GM10847 (cell line): ENCODE measurements around the gene ZNHIT1.

Experiments
- POLR2A ChIP-seq: IDR thresholded peaks from 2 replicates; pipeline ENCODE4 v1.6.1; 2011; ENCODE audit not compliant: insufficient read length; ENCODE audit errors: extremely low read depth

Gene ZNHIT1

GRCh38 chr7:101179713-101180112 lies 38.3 kb upstream of the ZNHIT1 start:
- TF ChIP-seq POLR2A, result no peak

GRCh38 chr7:101180130-101180755 lies 37.7 kb upstream of the ZNHIT1 start, which contains the start of gene NAT16:
TSS of gene NAT16 (minus strand) at chr7:101180293. CDS start at chr7:101174807, 5,486 bp downstream.
- TF ChIP-seq POLR2A, result no peak

GRCh38 chr7:101185258-101185839 lies 32.6 kb upstream of the ZNHIT1 start:
- no peak for TF ChIP-seq POLR2A

- no peak for TF ChIP-seq POLR2A
Measured at GRCh38 chr7:101186194-101186593, 31.8 kb upstream of the ZNHIT1 start.

GRCh38 chr7:101186844-101187428 lies 31.0 kb upstream of the ZNHIT1 start:
- no peak for TF ChIP-seq POLR2A

- no peak for TF ChIP-seq POLR2A
Measured at GRCh38 chr7:101189109-101189508, 28.9 kb upstream of the ZNHIT1 start.

GRCh38 chr7:101195884-101196283 lies 22.1 kb upstream of the ZNHIT1 start:
- no peak for TF ChIP-seq POLR2A

- no peak for TF ChIP-seq POLR2A
Measured at GRCh38 chr7:101197991-101198390, 20.0 kb upstream of the ZNHIT1 start.

GRCh38 chr7:101198476-101198875 lies 19.5 kb upstream of the ZNHIT1 start:
- TF ChIP-seq POLR2A, result no peak

GRCh38 chr7:101200504-101200861 lies 17.5 kb upstream of the ZNHIT1 start:
- no peak for TF ChIP-seq POLR2A

- no peak for TF ChIP-seq POLR2A
Measured at GRCh38 chr7:101200862-101201599, 16.9 kb upstream of the ZNHIT1 start, which contains the start of gene MOGAT3. TSS of gene MOGAT3 (minus strand) at chr7:101201036. CDS start at chr7:101200854, 182 bp downstream.

GRCh38 chr7:101201695-101202602 lies 16.0 kb upstream of the ZNHIT1 start:
- no peak for TF ChIP-seq POLR2A

- TF ChIP-seq POLR2A, result no peak
Measured at GRCh38 chr7:101202603-101202918, 15.4 kb upstream of the ZNHIT1 start.

- no peak for TF ChIP-seq POLR2A
Measured at GRCh38 chr7:101205901-101206664, 11.9 kb upstream of the ZNHIT1 start.
